Measurements from ENCODE around the gene AGTR1.

Gene AGTR1

GRCh38 chr3:148790851-148791735 is 93.4 kb downstream of the AGTR1 start:
- H3K36me3 ChIP-seq (ENCODE audit: control insufficient read depth in 1 of 2, insufficient read depth in 2 of 2, low read length in 2 of 2): no peaks in the 10 kb centered on the region
- no peak overlapping the region for H3K4me3 ChIP-seq (ENCODE audit: low read depth in 1 of 2, low read length in 2 of 2)
- no peaks in the 10 kb centered on the region for H3K27me3 ChIP-seq (ENCODE audit: low read depth, low read length)
- no peak overlapping the region for H3K27ac ChIP-seq (ENCODE audit: low read length)
- H3K9me3 ChIP-seq (ENCODE audit: control insufficient read depth in 1 of 2, low read length in 2 of 2): no peaks in the 10 kb centered on the region
- peaks cover 0 to 5% of the 10 kb centered on the region in 2 donors for H3K4me1 ChIP-seq (ENCODE audit: control insufficient read depth in 1 of 2, insufficient read depth in 2 of 2, low read length in 2 of 2)

GRCh38 chr3:148791920-148792319 is 94.2 kb downstream of the AGTR1 start:
- no peaks in the 10 kb centered on the region for H3K36me3 ChIP-seq (ENCODE audit: control insufficient read depth in 1 of 2, insufficient read depth in 2 of 2, low read length in 2 of 2)
- no peaks in the 10 kb centered on the region for H3K27me3 ChIP-seq (ENCODE audit: low read depth, low read length)
- no peak overlapping the region for H3K4me3 ChIP-seq (ENCODE audit: low read depth in 1 of 2, low read length in 2 of 2)
- no peaks in the 10 kb centered on the region for H3K9me3 ChIP-seq (ENCODE audit: control insufficient read depth in 1 of 2, low read length in 2 of 2)
- H3K27ac ChIP-seq (ENCODE audit: low read length): no peak overlapping the region
- peaks cover 0 to 5% of the 10 kb centered on the region in 2 donors for H3K4me1 ChIP-seq (ENCODE audit: control insufficient read depth in 1 of 2, insufficient read depth in 2 of 2, low read length in 2 of 2)

- H3K9me3 ChIP-seq (ENCODE audit: control insufficient read depth in 1 of 2, low read length in 2 of 2): no peaks in the 10 kb centered on the region
- H3K36me3 ChIP-seq (ENCODE audit: control insufficient read depth in 1 of 2, insufficient read depth in 2 of 2, low read length in 2 of 2): no peaks in the 10 kb centered on the region
- no peak overlapping the region for H3K27ac ChIP-seq (ENCODE audit: low read length)
- H3K4me3 ChIP-seq (ENCODE audit: low read depth in 1 of 2, low read length in 2 of 2): no peak overlapping the region
- no peaks in the 10 kb centered on the region for H3K27me3 ChIP-seq (ENCODE audit: low read depth, low read length)
- H3K4me1 ChIP-seq (ENCODE audit: control insufficient read depth in 1 of 2, insufficient read depth in 2 of 2, low read length in 2 of 2): peaks cover 0 to 5% of the 10 kb centered on the region in 2 donors
Measured at GRCh38 chr3:148792516-148792915, 94.8 kb downstream of the AGTR1 start.
